ENCODE measurements around the gene NRL.

The NRL gene

DNA sequence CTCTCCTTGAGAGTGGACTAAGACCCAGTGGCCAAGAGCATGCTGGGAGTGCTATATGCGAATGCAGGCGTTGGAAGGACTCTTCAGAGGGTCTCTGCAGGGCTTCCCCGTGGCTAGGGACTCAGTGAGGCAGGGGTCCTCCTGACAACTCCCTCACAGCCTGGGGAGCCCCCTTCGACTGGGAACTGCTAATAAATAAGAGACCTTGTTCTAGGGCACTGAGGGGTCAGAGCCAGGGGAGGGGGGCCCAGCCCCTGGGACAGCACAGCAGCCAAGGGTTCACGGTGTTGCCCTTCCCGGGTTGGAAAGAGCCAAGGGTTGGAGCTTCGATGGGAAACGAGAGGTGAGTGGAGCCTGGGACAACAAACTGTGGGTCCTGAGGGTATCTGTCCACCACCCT lies 49.3 kb downstream of the NRL start:
- DNase-seq, result no peak

DNA sequence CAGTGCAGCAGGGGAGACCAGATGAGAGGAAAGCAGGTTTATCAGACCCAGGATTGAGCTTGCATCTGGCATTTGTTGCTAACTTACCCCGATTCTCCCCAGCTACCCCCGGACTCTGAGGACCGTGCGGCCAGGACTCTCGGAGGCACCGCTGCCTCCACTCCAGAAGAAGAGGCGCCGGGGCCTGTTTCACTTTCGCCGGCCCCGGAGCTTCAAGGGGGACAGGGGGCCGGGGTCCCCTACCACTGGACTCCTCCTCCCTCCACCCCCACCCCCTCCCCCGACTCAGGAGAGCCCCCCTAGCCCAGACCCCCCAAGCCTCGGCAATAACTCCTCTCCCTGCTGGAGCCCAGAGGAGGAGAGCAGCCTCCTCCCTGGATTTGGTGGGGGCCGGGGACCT lies 49.9 kb downstream of the NRL start:
- no peak for DNase-seq

DNA sequence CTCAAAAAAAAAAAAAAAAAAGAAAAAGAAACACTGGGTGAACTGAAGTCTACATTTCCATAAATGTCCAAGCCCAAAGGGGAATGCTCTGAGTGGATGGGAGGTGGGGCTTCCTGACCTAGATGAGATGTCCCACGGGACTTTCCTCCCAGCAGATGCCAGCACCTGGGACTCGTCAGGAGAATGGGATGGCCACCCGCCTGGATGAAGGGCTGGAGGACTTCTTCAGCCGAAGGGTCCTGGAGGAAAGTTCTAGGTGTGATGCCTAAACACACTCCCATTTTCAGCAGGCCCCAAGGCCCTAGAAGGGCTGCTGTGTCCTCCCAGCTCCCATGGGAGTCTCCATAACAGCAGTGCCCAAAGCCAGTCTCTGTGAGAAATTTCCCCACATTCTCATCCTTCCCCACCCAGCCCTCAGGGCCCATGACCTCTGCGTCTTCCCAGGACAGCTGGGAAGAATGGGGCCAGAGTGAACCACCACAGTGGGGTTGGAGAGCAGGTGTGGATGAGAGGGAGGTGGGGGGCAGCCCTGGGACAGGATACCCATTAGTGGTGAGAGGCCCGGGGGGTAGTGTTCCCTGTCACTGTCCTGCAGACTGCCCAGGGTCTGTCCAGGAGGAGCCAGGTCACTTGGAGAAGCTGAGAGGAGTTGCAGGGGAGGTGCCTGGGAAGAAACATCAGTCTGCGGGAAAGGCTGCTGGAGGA lies 50.5 kb downstream of the NRL start:
- DNase-seq, result no peak

DNA sequence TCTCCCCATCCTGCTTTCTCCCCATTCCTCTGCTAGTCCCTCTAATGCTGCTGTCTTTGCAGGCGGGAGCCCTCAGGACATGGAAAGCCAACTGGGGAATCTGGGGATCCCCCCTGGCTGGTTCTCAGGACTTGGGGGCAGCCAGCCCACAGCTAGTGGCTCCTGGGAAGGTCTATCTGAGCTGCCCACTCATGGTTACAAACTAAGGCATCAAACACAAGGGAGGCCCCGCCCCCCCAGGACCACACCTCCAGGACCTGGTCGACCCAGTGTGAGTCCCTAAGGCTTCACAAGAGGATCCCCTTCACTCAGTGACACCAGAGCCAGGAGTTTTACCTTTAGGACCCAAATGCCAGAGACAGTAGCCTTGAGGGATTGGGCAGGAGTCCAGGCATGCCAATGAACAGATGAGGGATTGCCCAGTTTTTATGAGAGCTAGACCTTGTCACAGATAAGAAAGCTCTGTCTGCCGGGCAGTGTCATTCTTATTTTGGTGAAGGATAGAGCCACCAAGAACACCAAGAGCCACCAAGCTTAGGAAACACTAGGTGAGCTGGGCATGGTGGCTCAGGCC lies 51.4 kb downstream of the NRL start:
- DNase-seq, result no peak

DNA sequence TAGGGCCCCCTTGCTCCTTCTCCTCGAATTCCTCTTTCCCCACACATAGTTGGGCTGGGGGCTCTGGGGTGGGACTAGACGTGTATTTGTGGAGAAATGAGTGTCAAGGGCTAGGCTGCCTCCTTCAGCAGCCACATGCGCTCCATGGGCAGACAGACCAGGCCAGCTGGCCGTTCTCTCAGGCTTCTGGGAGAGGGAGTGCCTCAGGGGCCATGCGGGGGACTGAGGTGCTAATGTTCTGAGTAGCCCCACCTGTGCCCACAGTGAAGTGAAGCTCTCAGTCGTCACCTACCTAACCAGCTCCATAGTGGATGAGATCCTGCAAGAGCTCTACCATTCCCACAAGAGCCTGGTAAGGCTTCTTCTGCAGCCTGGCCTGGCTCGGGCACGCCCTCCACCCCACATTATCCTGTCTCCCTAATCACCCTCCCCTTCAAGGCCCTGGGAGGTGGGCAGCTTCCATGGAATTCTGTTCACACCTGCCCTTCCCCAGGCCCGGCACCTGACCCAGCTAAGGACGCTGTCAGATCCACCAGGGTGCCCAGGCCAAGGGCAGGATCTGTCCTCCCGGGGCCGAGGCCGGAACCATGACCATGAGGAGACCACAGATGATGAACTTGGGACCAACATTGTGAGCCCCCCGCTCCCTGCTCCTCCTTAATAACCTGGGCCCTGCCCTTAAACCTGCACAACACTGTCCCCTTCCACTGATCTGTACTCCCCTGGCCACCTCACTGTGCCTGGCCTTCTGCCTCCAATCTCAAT lies 52.4 kb downstream of the NRL start:
- DNase-seq, result no peak

DNA sequence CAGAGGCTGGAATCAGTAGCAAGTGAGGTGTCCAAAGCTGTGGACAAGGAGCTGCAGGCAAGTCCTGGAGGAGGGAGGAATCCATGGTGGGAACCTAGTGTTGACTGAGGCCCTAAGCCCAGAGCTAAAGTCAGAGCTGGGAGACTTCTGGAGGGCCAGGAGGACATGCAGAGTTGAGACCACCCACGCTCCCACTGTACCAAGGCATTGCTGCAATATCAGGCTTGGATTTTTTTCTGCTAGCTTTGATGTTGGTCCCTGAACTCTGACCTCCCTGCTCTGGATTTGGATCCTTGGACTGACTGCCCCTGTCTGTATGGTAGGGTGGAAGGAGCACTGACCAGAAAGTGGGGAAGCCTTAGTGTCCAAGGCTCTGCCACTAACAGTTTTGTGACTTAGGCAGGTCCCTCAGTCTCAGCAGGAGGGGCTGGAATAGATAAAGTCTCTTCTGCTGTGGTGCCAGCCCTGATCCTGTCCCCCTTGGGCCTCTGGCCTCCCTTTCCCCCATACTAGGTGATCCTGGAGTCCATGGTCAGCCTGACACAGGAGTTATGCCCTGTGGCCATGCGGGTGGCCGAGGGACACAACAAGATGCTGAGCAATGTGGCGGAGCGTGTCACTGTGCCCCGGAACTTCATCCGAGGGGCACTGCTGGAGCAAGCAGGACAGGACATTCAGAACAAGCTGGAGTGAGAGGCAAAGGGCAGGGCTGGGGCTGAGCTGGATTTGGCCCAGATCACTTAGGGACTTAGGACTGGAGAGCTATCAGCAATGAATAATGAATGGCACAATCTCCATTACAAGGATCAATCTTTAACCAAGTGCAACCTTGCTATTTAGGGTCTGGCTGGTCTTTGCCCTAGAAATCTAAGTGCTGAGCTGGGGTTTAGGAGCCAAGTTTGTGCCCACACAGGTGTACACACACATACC lies 53.5 kb downstream of the NRL start:
- DNase-seq, result no peak

DNA sequence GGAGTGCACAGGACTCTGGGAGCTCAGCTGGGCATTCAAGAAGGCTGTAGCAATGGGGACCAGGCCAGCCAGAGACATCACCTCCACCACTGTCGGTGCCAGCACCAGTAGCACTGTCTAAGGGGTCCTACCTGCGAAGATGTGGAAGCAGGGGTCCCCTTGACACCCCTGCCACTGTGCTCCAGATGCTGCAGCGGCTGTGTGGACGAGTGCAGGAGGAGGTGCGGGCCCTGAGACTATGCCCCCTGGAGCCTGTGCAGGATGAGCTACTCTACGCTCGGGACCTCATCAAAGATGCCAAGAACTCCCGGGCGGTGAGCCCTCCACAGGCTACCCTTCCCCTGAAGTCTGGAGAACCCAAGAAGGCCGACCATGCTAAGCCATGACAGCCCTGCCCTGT lies 54.3 kb downstream of the NRL start:
- DNase-seq, result no peak

DNA sequence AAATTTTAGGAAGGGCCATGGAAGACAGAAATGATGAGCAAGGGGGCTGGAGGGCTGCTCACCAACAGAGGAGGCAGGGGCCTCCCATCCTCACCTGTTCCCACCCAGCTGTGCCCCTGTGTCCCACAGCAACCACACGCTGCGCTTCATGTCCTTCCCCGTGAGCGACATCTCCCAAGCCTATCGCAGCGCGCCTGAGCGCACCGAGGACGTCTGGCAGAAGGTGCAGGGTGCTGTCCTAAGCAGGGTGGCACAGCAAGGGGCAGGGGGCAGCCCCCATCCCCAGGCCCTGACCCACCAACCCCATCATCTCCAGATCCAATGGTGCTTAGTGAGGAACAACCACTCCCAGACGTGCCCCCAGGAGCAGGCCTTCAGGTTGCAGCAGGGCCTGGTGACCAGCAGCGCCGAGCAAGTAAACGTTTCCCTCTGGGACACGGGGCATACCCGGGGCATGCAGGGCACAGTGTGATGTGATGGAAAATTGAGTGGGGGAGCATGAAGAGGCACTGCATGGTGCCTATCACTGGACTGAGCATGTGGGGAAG lies 54.8 kb downstream of the NRL start:
- DNase-seq, result no peak

- no peak for DNase-seq
Observed at GRCh38 chr14:24058951-24059475, 55.7 kb downstream of the NRL start.

- DNase-seq, result peak; percentile 20
Observed at GRCh38 chr14:24058260-24058950, 56.3 kb downstream of the NRL start.

DNA sequence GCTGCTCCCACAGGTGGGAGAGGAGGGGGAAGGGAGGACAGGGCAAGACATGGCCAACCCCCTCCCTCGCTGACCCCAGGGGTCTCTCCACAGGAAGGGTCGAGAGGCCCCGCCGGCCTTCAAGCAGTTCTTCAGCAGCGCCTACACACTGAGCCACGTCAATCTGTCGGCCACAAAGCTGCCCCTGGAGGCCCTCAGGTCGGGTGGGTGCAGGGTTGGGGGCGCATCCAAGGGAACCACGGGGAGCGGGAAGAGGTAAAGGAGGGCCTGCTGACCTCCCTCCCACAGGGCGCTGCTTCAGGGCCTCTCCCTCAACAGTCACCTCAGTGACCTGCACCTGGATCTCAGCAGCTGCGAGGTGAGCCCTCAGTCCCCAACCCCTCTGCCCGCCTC lies 56.9 kb downstream of the NRL start:
- DNase-seq, result no peak

DNA sequence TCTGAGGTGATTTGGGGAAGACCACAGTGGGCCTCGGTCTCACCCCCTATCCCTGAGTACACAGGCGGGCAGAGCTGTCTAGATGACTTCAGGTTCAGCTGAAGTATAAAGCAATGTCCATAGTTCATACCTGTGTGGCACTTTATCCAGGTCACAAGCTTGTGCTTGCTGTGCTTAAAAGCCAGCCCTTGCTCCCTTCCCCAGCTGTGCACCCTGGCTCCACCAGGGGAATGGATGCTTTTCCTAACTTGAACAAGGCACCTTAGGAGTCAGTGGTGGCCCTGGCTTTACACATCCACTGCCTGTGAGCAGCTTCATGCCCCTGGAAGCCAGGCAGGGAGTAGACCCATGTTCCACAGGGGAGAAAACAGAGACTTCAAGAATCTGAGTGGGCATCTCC lies 57.5 kb downstream of the NRL start:
- DNase-seq, result no peak

- DNase-seq, result no peak
Observed at GRCh38 chr14:24056800-24057184, 58.0 kb downstream of the NRL start.

GRCh38 chr14:24055971-24056799 lies 58.6 kb downstream of the NRL start:
- no peak for DNase-seq

GRCh38 chr14:24054646-24055045 lies 60.1 kb downstream of the NRL start:
- no peak for DNase-seq

DNA sequence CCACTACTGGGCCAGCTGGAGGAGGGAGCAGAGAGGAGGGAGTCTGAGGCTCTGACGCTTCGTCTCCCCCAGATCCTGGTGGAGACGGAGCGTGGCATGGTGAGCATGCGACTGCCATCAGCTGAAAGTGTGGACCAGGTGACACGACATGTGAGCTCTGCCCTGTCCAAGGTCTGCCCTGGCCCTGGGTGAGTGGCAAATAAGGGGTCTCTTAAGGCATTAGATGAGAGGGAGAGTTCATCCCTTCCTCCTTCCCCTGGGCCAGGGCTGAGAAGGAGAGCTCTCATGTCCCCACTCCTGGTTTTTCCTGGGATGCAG lies 60.5 kb downstream of the NRL start:
- no peak for DNase-seq

GRCh38 chr14:24053548-24054323 lies 61.0 kb downstream of the NRL start:
- no peak for DNase-seq

DNA sequence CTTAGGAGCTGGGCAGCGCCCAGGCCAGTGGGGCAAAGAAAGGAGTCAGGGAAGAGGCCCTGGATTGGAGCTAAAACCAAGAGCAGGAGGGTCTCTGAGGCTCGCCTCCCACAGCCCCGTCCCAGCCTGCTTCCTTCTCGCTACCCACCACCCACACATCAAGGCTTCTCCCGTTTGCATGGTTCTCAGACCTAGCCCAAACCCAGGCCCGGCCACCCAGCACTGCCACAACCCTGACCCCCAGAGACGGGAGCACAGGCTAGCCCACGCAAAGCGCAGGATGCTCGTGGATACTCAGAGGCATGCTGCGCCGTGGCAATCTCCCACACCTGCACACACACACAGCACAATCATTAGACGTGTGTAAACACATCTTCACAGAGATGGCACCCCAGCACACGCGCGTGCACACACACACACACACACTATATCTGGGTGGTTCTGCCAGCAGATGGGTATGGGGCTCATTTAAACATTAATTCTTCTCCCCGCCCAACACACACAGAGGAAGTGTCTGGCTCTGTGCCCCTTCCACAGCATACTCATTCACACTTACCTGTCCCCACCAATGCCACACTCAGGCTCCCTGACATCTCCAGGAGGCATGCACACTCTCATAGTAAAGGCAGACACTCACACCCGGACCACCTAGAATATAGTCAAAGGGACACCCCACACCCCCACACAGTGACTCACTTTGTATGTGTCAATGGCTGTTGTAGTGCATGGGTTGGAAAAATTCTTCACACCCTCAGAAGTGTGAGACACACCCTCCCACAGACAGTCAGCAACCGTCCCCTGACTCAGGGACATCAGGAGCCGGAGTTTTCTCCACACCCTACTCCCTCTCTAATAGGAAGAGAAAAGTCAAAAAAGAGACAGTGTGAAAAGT lies 61.8 kb downstream of the NRL start:
- DNase-seq, result no peak

Data from NCI-H1436 (cell line).